H9 (cell line): Measurements from ENCODE around the gene ITIH4. TPM values are rescaled to one million over a fixed set of nuclear protein-coding genes. Genes with fewer than 3 reads are reported as not detected.

Source experiments
- DNase-seq: peaks from one replicate; pipeline ENCODE4 v3.0.0-alpha.2; 2017
- H2AFZ ChIP-seq: one replicate; pipeline ENCODE4 v1.6.1; 2013; ENCODE audit warnings: mild to moderate bottlenecking, low read length, control low read depth, moderate library complexity
- H2AK5ac ChIP-seq: 2 replicates; pipeline ENCODE4 v1.6.1; 2013; ENCODE audit warnings: low read length, control low read depth, mixed read lengths; ENCODE audit not compliant: insufficient read length
- H2BK120ac ChIP-seq: one replicate; pipeline ENCODE4 v1.6.1; 2013; ENCODE audit warnings: low read depth, mild to moderate bottlenecking, low read length, control low read depth, inconsistent platforms; ENCODE audit not compliant: poor library complexity, severe bottlenecking
- H2BK12ac ChIP-seq: 2 replicates; pipeline ENCODE4 v1.6.1; 2013; ENCODE audit warnings: low read length, control low read depth, mixed read lengths, low read depth; ENCODE audit not compliant: insufficient read length
- H2BK15ac ChIP-seq: 2 replicates; pipeline ENCODE4 v1.6.1; 2013; ENCODE audit warnings: low read depth, low read length, control low read depth
- H2BK20ac ChIP-seq: one replicate; pipeline ENCODE4 v1.6.1; 2013; ENCODE audit warnings: low read depth, mild to moderate bottlenecking, low read length, control low read depth, inconsistent platforms; ENCODE audit not compliant: poor library complexity, severe bottlenecking
- H2BK5ac ChIP-seq: 2 replicates; pipeline ENCODE4 v1.6.1; 2013; ENCODE audit warnings: low read length, control low read depth, mixed read lengths; ENCODE audit not compliant: insufficient read length
- H3K14ac ChIP-seq: 2 replicates; pipeline ENCODE4 v1.6.1; 2013; ENCODE audit warnings: low read length, control low read depth; ENCODE audit not compliant: insufficient read depth
- H3K18ac ChIP-seq: 2 replicates; pipeline ENCODE4 v1.6.1; 2013; ENCODE audit warnings: low read depth, mild to moderate bottlenecking, mixed read lengths, low read length, control low read depth; ENCODE audit not compliant: insufficient read length
- H3K23ac ChIP-seq: 2 replicates; pipeline ENCODE4 v1.6.1; 2013; ENCODE audit warnings: low read length, control low read depth, mixed read lengths, low read depth; ENCODE audit not compliant: insufficient read length
- H3K23me2 ChIP-seq: 2 replicates; pipeline ENCODE4 v1.6.1; 2013; ENCODE audit warnings: low read depth, mild to moderate bottlenecking, mixed read lengths, low read length, control low read depth; ENCODE audit not compliant: insufficient read length, poor library complexity, severe bottlenecking
- H3K27ac ChIP-seq: 2 replicates; pipeline ENCODE4 v1.5.1; 2013; ENCODE audit warnings: low read length, control low read depth, mixed read lengths, low read depth; ENCODE audit not compliant: insufficient read length
- H3K27me3 ChIP-seq: 2 replicates; pipeline ENCODE4 v1.6.1; 2013; ENCODE audit warnings: low read length, control low read depth, inconsistent platforms; ENCODE audit not compliant: insufficient read depth
- H3K4ac ChIP-seq: 2 replicates; pipeline ENCODE4 v1.6.1; 2013; ENCODE audit warnings: low read depth, mild to moderate bottlenecking, control low read depth, inconsistent platforms, low read length, moderate library complexity
- H3K4me1 ChIP-seq: 2 replicates; pipeline ENCODE4 v1.6.1; 2013; ENCODE audit warnings: low read length, control low read depth, inconsistent platforms; ENCODE audit not compliant: insufficient read depth
- H3K4me2 ChIP-seq: 2 replicates; pipeline ENCODE4 v1.6.1; 2013; ENCODE audit warnings: low read length, control low read depth, mixed read lengths; ENCODE audit not compliant: insufficient read length, insufficient read depth
- H3K56ac ChIP-seq: 2 replicates; pipeline ENCODE4 v1.6.1; 2013; ENCODE audit warnings: low read depth, mild to moderate bottlenecking, mixed read lengths, low read length, control low read depth; ENCODE audit not compliant: insufficient read length
- H3K79me1 ChIP-seq: 2 replicates; pipeline ENCODE4 v1.6.1; 2013; ENCODE audit warnings: low read depth, mild to moderate bottlenecking, moderate library complexity, low read length, control low read depth, inconsistent platforms; ENCODE audit not compliant: insufficient read depth, poor library complexity, severe bottlenecking
- H3K79me2 ChIP-seq: 2 replicates; pipeline ENCODE4 v1.6.1; 2013; ENCODE audit warnings: low read length, control low read depth, inconsistent platforms; ENCODE audit not compliant: insufficient read depth
- H3K9ac ChIP-seq: 2 replicates; pipeline ENCODE4 v1.6.1; 2013; ENCODE audit warnings: low read length, control low read depth, mixed read lengths; ENCODE audit not compliant: insufficient read length; ENCODE audit errors: extremely low read depth
- H3K9me3 ChIP-seq: one replicate; pipeline ENCODE4 v1.6.1; 2013; ENCODE audit warnings: low read depth, low read length, inconsistent platforms; ENCODE audit not compliant: control insufficient read depth
- H3T11ph ChIP-seq: one replicate; pipeline ENCODE4 v1.6.1; 2013; ENCODE audit warnings: mild to moderate bottlenecking, low read length, control low read depth, inconsistent platforms
- H4K20me1 ChIP-seq: one replicate; pipeline ENCODE4 v1.6.1; 2013; ENCODE audit not compliant: control insufficient read depth, insufficient read length, insufficient read depth
- H4K5ac ChIP-seq: 2 replicates; pipeline ENCODE4 v1.6.1; 2013; ENCODE audit warnings: low read depth, mild to moderate bottlenecking, mixed read lengths, low read length, control low read depth; ENCODE audit not compliant: insufficient read length
- H4K8ac ChIP-seq: replicated peaks from 2 replicates; pipeline ENCODE4 v1.6.1; 2013; ENCODE audit warnings: low read length, control low read depth, mixed read lengths, low read depth; ENCODE audit not compliant: insufficient read length
- H4K91ac ChIP-seq: 2 replicates; pipeline ENCODE4 v1.6.1; 2013; ENCODE audit warnings: low read depth, mild to moderate bottlenecking, moderate library complexity, mixed read lengths, low read length, control low read depth; ENCODE audit not compliant: insufficient read length
- H3K27ac Mint-ChIP-seq, 3 experiments: 2 replicates in 2 of 3; 3 replicates in 1 of 3; pipeline ENCODE4 v1.8.0; 2020 to 2021; ENCODE audit warnings: mixed read lengths in 3 of 3, mild to moderate bottlenecking in 1 of 3, moderate library complexity in 1 of 3
- H3K27me3 Mint-ChIP-seq: 2 replicates; pipeline ENCODE4 v1.8.0; 2021; ENCODE audit warnings: low read depth, mild to moderate bottlenecking, moderate library complexity, mixed read lengths
- H3K36me3 Mint-ChIP-seq, 3 experiments: 2 replicates in 2 of 3; 3 replicates in 1 of 3; pipeline ENCODE4 v1.8.0; 2020 to 2021; ENCODE audit warnings: low read depth in 3 of 3, mixed read lengths in 3 of 3; ENCODE audit not compliant: insufficient read depth in 1 of 3
- H3K4me1 Mint-ChIP-seq, 2 experiments: 2 replicates each; pipeline ENCODE4 v1.8.0; 2020; ENCODE audit warnings: mixed read lengths in 2 of 2
- H3K4me3 Mint-ChIP-seq, 2 experiments: 2 replicates in 1 of 2; 3 replicates in 1 of 2; pipeline ENCODE4 v1.8.0; 2020 to 2021; ENCODE audit warnings: mild to moderate bottlenecking in 2 of 2, mixed read lengths in 2 of 2, moderate library complexity in 1 of 2
- H3K9me3 Mint-ChIP-seq, 2 experiments: 2 replicates in 1 of 2; 3 replicates in 1 of 2; pipeline ENCODE4 v1.8.0; 2020; ENCODE audit warnings: mild to moderate bottlenecking in 2 of 2, mixed read lengths in 2 of 2, moderate library complexity in 1 of 2
- WGBS: extraction: QIAGEN DNeasy Blood & Tissue Kit; methylation state at CpG from one replicate; pipeline ENCODE4 v1.1.7; 2013; ENCODE audit warnings: missing lambda C conversion rate, low lambda C conversion rate, mixed read lengths; ENCODE audit not compliant: insufficient read length; ENCODE audit errors: extremely low coverage; 5-methylcytosine and 5-hydroxymethylcytosine counted together
- total RNA-seq: library from RNA; stranded (reverse); gene quantifications from 2 replicates; pipeline ENCODE4 v1.2.1, GENCODE V29; 2021
- TF ChIP-seq, protein P1 (sequence below): fragments of 200-600 bp; sonication (generic); conservative IDR thresholded peaks from 3 replicates; pipeline ENCODE4 v1.8.0; 2021; ENCODE audit warnings: antibody characterized with exemption, mild to moderate bottlenecking

The ITIH4 gene
- total RNA-seq, 1 experiment from 2014 or later, result 3.0 TPM

DNA sequence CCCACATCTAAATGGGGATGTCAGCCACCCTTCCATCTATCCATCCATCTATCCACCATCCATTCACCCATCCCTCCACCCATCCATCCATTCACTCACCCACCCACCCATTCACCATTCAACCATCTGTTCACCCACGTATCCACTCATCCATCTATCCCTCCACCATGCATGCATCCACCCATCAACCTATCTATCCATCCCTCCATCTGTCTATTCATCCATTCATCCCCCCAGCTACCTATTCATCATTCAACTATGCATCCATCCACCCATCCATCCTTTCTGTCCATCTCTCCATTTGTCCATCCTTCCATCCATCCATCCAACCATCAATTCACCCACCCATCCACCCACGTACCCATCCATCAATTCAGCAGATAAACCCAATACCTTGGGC, 21.3 kb downstream of the ITIH4 start:
- Histone ChIP-seq H3K9ac (no peak overlapping the region), H2AK5ac (no peak overlapping the region), H3K79me2 (no peaks in the 10 kb centered on the region), H2BK5ac (no peak overlapping the region), H4K5ac (no peak overlapping the region), H3K9me3 (no peaks in the 10 kb centered on the region), H3K79me1 (no peaks in the 10 kb centered on the region), H3K27me3 (no peaks in the 10 kb centered on the region), H2BK12ac (no peak overlapping the region), H3K4me2 (no peak overlapping the region), H3K14ac (no peak overlapping the region), H3K23me2 (no peaks in the 10 kb centered on the region), H3K23ac (no peak overlapping the region), H4K91ac (no peak overlapping the region), H4K20me1 (no peaks in the 10 kb centered on the region), H2BK20ac (no peak overlapping the region), H2AFZ (no peak overlapping the region), H2BK15ac (no peak overlapping the region), H3K18ac (no peak overlapping the region), H3K56ac (no peak overlapping the region), H3K4me1 (no peaks in the 10 kb centered on the region), H4K8ac (no peak overlapping the region), H2BK120ac (no peak overlapping the region), H3K4ac (no peak overlapping the region), H3K27ac (no peak overlapping the region), H3T11ph (no peak overlapping the region)
- Mint-ChIP-seq H3K27ac (no peak overlapping the region), H3K4me3 (no peak overlapping the region), H3K36me3 (no peaks in the 10 kb centered on the region), H3K27me3 (peaks cover 11% of the 10 kb centered on the region), H3K9me3 (no peaks in the 10 kb centered on the region), H3K4me1 (no peaks in the 10 kb centered on the region)
- DNase-seq, result no peak
- TF ChIP-seq, protein P1, sequence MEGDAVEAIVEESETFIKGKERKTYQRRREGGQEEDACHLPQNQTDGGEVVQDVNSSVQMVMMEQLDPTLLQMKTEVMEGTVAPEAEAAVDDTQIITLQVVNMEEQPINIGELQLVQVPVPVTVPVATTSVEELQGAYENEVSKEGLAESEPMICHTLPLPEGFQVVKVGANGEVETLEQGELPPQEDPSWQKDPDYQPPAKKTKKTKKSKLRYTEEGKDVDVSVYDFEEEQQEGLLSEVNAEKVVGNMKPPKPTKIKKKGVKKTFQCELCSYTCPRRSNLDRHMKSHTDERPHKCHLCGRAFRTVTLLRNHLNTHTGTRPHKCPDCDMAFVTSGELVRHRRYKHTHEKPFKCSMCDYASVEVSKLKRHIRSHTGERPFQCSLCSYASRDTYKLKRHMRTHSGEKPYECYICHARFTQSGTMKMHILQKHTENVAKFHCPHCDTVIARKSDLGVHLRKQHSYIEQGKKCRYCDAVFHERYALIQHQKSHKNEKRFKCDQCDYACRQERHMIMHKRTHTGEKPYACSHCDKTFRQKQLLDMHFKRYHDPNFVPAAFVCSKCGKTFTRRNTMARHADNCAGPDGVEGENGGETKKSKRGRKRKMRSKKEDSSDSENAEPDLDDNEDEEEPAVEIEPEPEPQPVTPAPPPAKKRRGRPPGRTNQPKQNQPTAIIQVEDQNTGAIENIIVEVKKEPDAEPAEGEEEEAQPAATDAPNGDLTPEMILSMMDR, result no peak
- WGBS, result 100% methylated on average over 1 of the region's 2 CpGs
